GM19043 (cell line): ENCODE data around the gene LRIT1.

Experiments
- ATAC-seq: cut with Tn5 transposase; IDR thresholded peaks from one replicate; pipeline ENCODE4 v1.9.1; 2021; ENCODE audit warnings: low read depth; ENCODE audit not compliant: unreplicated experiment

Gene LRIT1

GRCh38 chr10:84254552-84255478 lies 13.5 kb upstream of the LRIT1 start:
- ATAC-seq: no peak

- ATAC-seq: no peak
Measured at GRCh38 chr10:84248794-84249193, 7.4 kb upstream of the LRIT1 start.

- no peak for ATAC-seq
Measured at GRCh38 chr10:84247496-84247895, 6.2 kb upstream of the LRIT1 start.

- no peak for ATAC-seq
Measured at GRCh38 chr10:84244651-84245270, 3.4 kb upstream of the LRIT1 start, which contains the start of gene RGR. Gene RGR, plus strand, starts transcription at chr10:84245053. Its CDS starts 38 bp downstream, at chr10:84245091.

GRCh38 chr10:84243759-84244158 lies 2.4 kb upstream of the LRIT1 start:
- ATAC-seq: no peak

GRCh38 chr10:84238909-84239308 lies 2.4 kb downstream of the LRIT1 start:
- no peak for ATAC-seq

- ATAC-seq: no peak
Measured at GRCh38 chr10:84237199-84238051, 3.9 kb downstream of the LRIT1 start.

GRCh38 chr10:84236807-84237198 lies 4.5 kb downstream of the LRIT1 start:
- ATAC-seq: no peak

GRCh38 chr10:84235096-84235495 lies 6.2 kb downstream of the LRIT1 start:
- no peak for ATAC-seq

- ATAC-seq: no peak
Measured at GRCh38 chr10:84234479-84234878, 6.9 kb downstream of the LRIT1 start.

GRCh38 chr10:84233940-84234339 lies 7.4 kb downstream of the LRIT1 start:
- ATAC-seq: no peak

- no peak for ATAC-seq
Measured at GRCh38 chr10:84232376-84232775, 9.0 kb downstream of the LRIT1 start.

GRCh38 chr10:84230359-84230758 lies 11.0 kb downstream of the LRIT1 start:
- no peak for ATAC-seq

- ATAC-seq: no peak
Measured at GRCh38 chr10:84227810-84228209, 13.5 kb downstream of the LRIT1 start.

- no peak for ATAC-seq
Measured at GRCh38 chr10:84226616-84227015, 14.7 kb downstream of the LRIT1 start.

- ATAC-seq: no peak
Measured at GRCh38 chr10:84225427-84226173, 15.7 kb downstream of the LRIT1 start, which contains the start of gene LRIT2. Gene LRIT2, minus strand, starts transcription at chr10:84225544. Its CDS starts 24 bp downstream, at chr10:84225520.

GRCh38 chr10:84224411-84225028 lies 16.8 kb downstream of the LRIT1 start:
- no peak for ATAC-seq

- ATAC-seq: no peak
Measured at GRCh38 chr10:84221916-84222315, 19.4 kb downstream of the LRIT1 start.

- ATAC-seq: no peak
Measured at GRCh38 chr10:84217746-84218145, 23.6 kb downstream of the LRIT1 start.

GRCh38 chr10:84216834-84217233 lies 24.5 kb downstream of the LRIT1 start:
- ATAC-seq: no peak
